Endothelial cell of umbilical vein (primary cell): Measurements from ENCODE around the gene MMP24. TPM values are rescaled to one million over a fixed set of nuclear protein-coding genes. Genes with fewer than 3 reads are reported as not detected.

Experiments used
- BruUV-seq: library from RNA; stranded (reverse); fragments of 400-500 nt; replicated peaks from 2 replicates; lab custom pipeline; 2021; lab: Mats Ljungman, UMichigan
- CTCF ChIA-PET: fragments of 300-600, 350-600 bp; sonication (Branson Sonifier 250); formaldehyde crosslinking; loops from one replicate; lab custom pipeline; 2021; ENCODE audit warnings: antibody characterized with exemption, inconsistent platforms; lab: Charles Lee
- POLR2A ChIA-PET: fragments of 300-600, 350-600 bp; sonication (Branson Sonifier 250); formaldehyde crosslinking; loops from one replicate; lab custom pipeline; 2021; ENCODE audit warnings: antibody characterized with exemption, inconsistent platforms; lab: Charles Lee
- DNase-seq: peaks from one replicate; pipeline ENCODE4 v3.0.0-alpha.2; 2011; ENCODE audit warnings: low read depth, low spot score
- FAIRE-seq: peaks from 2 replicates; lab custom pipeline; 2011; peaks lifted over from hg19 to GRCh38; lab: Jason Lieb, UNC
- H2AFZ ChIP-seq: 2 replicates; pipeline ENCODE4 v1.6.0; 2012; ENCODE audit warnings: low read depth, low read length, control low read depth, inconsistent platforms
- H3K27ac ChIP-seq: 2 replicates; pipeline ENCODE4 v1.5.1; 2011; ENCODE audit warnings: low read depth, mild to moderate bottlenecking, control low read depth, low read length, moderate library complexity; ENCODE audit not compliant: insufficient read depth
- H3K27me3 ChIP-seq, 2 experiments: 2 replicates each; pipeline versions ENCODE4 v1.6.0 to v1.6.1; 2011; ENCODE audit warnings: low read length in 2 of 2, mixed read lengths in 1 of 2; ENCODE audit not compliant: control insufficient read depth in 2 of 2, insufficient read depth in 2 of 2
- H3K36me3 ChIP-seq, 2 experiments: 2 replicates in 1 of 2; 3 replicates in 1 of 2; pipeline ENCODE4 v1.5.1; 2011; ENCODE audit warnings: low read length in 2 of 2, mild to moderate bottlenecking in 1 of 2, moderate library complexity in 1 of 2; ENCODE audit not compliant: control insufficient read depth in 2 of 2, insufficient read depth in 2 of 2; ENCODE audit errors: extremely low read depth in 1 of 2
- H3K4me1 ChIP-seq: 3 replicates; pipeline ENCODE4 v1.5.1; 2011; ENCODE audit warnings: mild to moderate bottlenecking, low read length; ENCODE audit not compliant: control insufficient read depth, insufficient read depth; ENCODE audit errors: extremely low read depth
- H3K4me2 ChIP-seq: 2 replicates; pipeline ENCODE4 v1.6.1; 2011; ENCODE audit warnings: low read length, control low read depth, mixed read lengths; ENCODE audit not compliant: insufficient read depth
- H3K4me3 ChIP-seq, 3 experiments: fragments of 200-600 bp in 1 of 3; sonication (generic), shearing (Covaris generic) in 1 of 3; replicated peaks in 1 of 3; 2 replicates each; pipeline ENCODE4 v1.5.1; 2011 to 2016; ENCODE audit warnings: control low read depth in 3 of 3, low read length in 3 of 3, mild to moderate bottlenecking in 2 of 3, inconsistent platforms in 1 of 3, low read depth in 1 of 3, moderate library complexity in 1 of 3; ENCODE audit not compliant: insufficient read depth in 1 of 3
- H3K79me2 ChIP-seq: 2 replicates; pipeline ENCODE4 v1.6.0; 2012; ENCODE audit warnings: low read length, inconsistent platforms; ENCODE audit not compliant: control insufficient read depth, insufficient read depth
- H3K9ac ChIP-seq: replicated peaks from 2 replicates; pipeline ENCODE3; 2011; ENCODE audit warnings: low read length, control low read depth; ENCODE audit not compliant: insufficient read depth; ENCODE audit errors: extremely low read depth
- H3K9me1 ChIP-seq: replicated peaks from 3 replicates; pipeline ENCODE4 v1.6.0; 2011; ENCODE audit warnings: mild to moderate bottlenecking, low read length; ENCODE audit not compliant: control insufficient read depth, insufficient read depth; ENCODE audit errors: extremely low read depth
- H3K9me3 ChIP-seq: replicated peaks from 2 replicates; pipeline ENCODE4 v1.5.1; 2012; ENCODE audit warnings: low read length, inconsistent platforms; ENCODE audit not compliant: control insufficient read depth, insufficient read depth
- H4K20me1 ChIP-seq: replicated peaks from 2 replicates; pipeline ENCODE3; 2011; ENCODE audit warnings: mild to moderate bottlenecking, low read length; ENCODE audit not compliant: control insufficient read depth, insufficient read depth; ENCODE audit errors: extremely low read depth
- EZH2 ChIP-seq: IDR thresholded peaks from 2 replicates; pipeline ENCODE4 v1.6.1; 2012; ENCODE audit warnings: borderline replicate concordance, low read depth, mild to moderate bottlenecking, moderate library complexity, low read length, inconsistent platforms; ENCODE audit not compliant: severe bottlenecking
- FOS ChIP-seq: IDR thresholded peaks from 2 replicates; pipeline ENCODE4 v1.6.1; 2011; ENCODE audit warnings: mild to moderate bottlenecking, low read length, moderate library complexity, borderline replicate concordance; ENCODE audit not compliant: insufficient read depth
- GATA2 ChIP-seq: IDR thresholded peaks from 2 replicates; pipeline ENCODE4 v1.7.0; 2011; ENCODE audit warnings: low read depth, mild to moderate bottlenecking, moderate library complexity, mixed read lengths, low read length; ENCODE audit not compliant: insufficient read length, insufficient read depth
- JUN ChIP-seq: IDR thresholded peaks from 2 replicates; pipeline ENCODE4 v1.6.1; 2011; ENCODE audit warnings: borderline replicate concordance, low read depth; ENCODE audit not compliant: insufficient read length, insufficient read depth
- MYC ChIP-seq: IDR thresholded peaks from one replicate; pipeline ENCODE4 v1.6.1; 2011; ENCODE audit warnings: mild to moderate bottlenecking, low read depth, low read length
- POLR2A ChIP-seq: IDR thresholded peaks from 2 replicates; pipeline ENCODE4 v1.6.1; 2012; ENCODE audit warnings: low read depth, mild to moderate bottlenecking, control low read depth, low read length
- POLR2AphosphoS5 ChIP-seq: IDR thresholded peaks from 2 replicates; pipeline ENCODE4 v1.6.1; 2012; ENCODE audit warnings: low read depth, mild to moderate bottlenecking, control low read depth, low read length, moderate library complexity; ENCODE audit not compliant: insufficient read depth
- dilution Hi-C: fragments of 300-500 bp; cut with MboI; formaldehyde crosslinking; loops from one replicate; pipeline ENCODE4 v1.15.0; 2019; ENCODE audit warnings: low sequenced_read_pairs; ENCODE audit not compliant: extremely low pct_ligation_motif_present
- intact Hi-C: fragments of 100-400 bp; cut with micrococcal nuclease; formaldehyde crosslinking; loops from one replicate; pipeline ENCODE4 v1.10.0; 2022
- polyA plus RNA-seq, 4 experiments: library from polyadenylated mRNA; depleted of rRNA in 3 of 4; stranded (reverse) in 3 of 4; unstranded in 1 of 4; fragments of >200 nt; gene quantifications; 2 replicates each; pipeline versions ENCODE4 v1.2.1 to v1.2.3, GENCODE V29; 2011 to 2012; ENCODE audit warnings: missing spikeins in 1 of 4
- total RNA-seq: library from RNA; stranded (reverse); gene quantifications from 2 replicates; pipeline ENCODE4 v1.2.3, GENCODE V29; 2021
- TF ChIP-seq, protein P1 (sequence below): IDR thresholded peaks from 2 replicates; pipeline ENCODE4 v1.6.1; 2011; ENCODE audit not compliant: insufficient read depth, insufficient read length
- TF ChIP-seq, protein P2 (sequence below), 2 donors: IDR thresholded peaks; 1 replicate in 1 of 2; 2 replicates in 1 of 2; pipeline ENCODE4 v1.5.1; 2011; ENCODE audit warnings: low read length in 2 of 2, mild to moderate bottlenecking in 2 of 2, moderate library complexity in 2 of 2, control low read depth in 1 of 2, inconsistent platforms in 1 of 2, low read depth in 1 of 2; ENCODE audit not compliant: insufficient read depth in 1 of 2; ENCODE audit errors: extremely low read depth in 1 of 2

The MMP24 gene
- total and polyA plus RNA-seq, 2 donors (not counting 3 experiments of a cell fraction or from before 2014, with no cell fraction given) = 0.27 to 0.54 TPM

DNA sequence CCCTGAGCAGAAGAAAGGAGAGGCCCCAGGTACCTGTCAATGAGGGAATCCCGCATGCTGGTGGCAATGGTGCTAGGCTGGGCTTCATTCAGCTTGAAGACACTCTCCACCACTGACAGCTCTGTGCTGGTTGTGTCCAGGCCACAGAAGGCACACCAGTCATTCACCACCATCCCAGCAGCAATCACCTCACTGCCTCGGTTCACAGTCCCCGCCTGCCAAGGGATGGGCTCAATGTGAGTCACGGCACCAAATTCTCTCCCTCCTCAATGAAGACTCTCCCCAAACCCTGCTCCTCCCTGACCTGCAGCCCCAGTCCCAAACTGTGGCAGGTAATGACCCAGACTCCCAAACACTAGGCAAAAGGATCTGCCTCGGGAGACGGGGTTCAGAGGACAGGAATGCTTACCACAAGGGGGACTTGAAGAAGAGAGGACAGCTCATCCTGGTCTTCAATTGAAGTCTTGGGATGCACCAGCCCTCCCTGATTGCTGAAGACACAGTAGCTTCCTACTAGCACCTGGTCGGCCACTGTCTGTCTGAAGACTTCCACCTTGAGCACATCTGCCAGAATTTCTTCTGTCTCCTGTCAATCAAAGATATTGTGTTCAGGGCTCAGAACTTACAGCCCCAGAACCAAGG, 53.2 kb downstream of the MMP24 start:
- no peak overlapping the region for H3K4me3 ChIP-seq
- H3K27me3 ChIP-seq = no peaks in the 10 kb centered on the region
- H3K27ac ChIP-seq = no peak overlapping the region
- no peaks in the 10 kb centered on the region for H4K20me1 ChIP-seq
- no peak for DNase-seq
- ChIA-PET CTCF (interaction anchor here (1.0 to 1.4 kb wide), 3 partner anchors 24 to 168 kb away, joined by 3 to 5 read pairs (median 3); no protein-coding TSS in a partner anchor), POLR2A (no interaction called here)
- no peaks in the 10 kb centered on the region for H3K9me1 ChIP-seq
- H3K9me3 ChIP-seq = no peaks in the 10 kb centered on the region
- dilution Hi-C loops = no loop called here
- peaks cover 43% of the 10 kb centered on the region for H3K79me2 ChIP-seq
- no peak for FAIRE-seq
- peaks cover 18 to 25% of the 10 kb centered on the region in 2 experiments for H3K36me3 ChIP-seq
- no peak overlapping the region for H2AFZ ChIP-seq
- BruUV-seq = no TSS peak
- intact Hi-C loops = no loop called here
- H3K4me2 ChIP-seq = no peak overlapping the region
- H3K9ac ChIP-seq = no peak overlapping the region
- peaks cover 15% of the 10 kb centered on the region for H3K4me1 ChIP-seq
- TF ChIP-seq EZH2 (no peak), MYC (no peak), POLR2AphosphoS5 (no peak), FOS (no peak), JUN (no peak), POLR2A (no peak), GATA2 (no peak)
- TF ChIP-seq, protein P1, sequence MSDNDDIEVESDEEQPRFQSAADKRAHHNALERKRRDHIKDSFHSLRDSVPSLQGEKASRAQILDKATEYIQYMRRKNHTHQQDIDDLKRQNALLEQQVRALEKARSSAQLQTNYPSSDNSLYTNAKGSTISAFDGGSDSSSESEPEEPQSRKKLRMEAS = no peak
- TF ChIP-seq, protein P2, sequence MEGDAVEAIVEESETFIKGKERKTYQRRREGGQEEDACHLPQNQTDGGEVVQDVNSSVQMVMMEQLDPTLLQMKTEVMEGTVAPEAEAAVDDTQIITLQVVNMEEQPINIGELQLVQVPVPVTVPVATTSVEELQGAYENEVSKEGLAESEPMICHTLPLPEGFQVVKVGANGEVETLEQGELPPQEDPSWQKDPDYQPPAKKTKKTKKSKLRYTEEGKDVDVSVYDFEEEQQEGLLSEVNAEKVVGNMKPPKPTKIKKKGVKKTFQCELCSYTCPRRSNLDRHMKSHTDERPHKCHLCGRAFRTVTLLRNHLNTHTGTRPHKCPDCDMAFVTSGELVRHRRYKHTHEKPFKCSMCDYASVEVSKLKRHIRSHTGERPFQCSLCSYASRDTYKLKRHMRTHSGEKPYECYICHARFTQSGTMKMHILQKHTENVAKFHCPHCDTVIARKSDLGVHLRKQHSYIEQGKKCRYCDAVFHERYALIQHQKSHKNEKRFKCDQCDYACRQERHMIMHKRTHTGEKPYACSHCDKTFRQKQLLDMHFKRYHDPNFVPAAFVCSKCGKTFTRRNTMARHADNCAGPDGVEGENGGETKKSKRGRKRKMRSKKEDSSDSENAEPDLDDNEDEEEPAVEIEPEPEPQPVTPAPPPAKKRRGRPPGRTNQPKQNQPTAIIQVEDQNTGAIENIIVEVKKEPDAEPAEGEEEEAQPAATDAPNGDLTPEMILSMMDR (IDR thresholded peaks at IDR 0.05; ENCODE audit: extremely low read depth in 1 of 2, insufficient read depth in 1 of 2, low read depth in 1 of 2, low read length in 2 of 2) = no peak
